Vagina (tissue), 2 donors: ENCODE data around the gene DCDC2.

Experiments used
- POLR2A ChIP-seq, 2 donors: fragments of 450-650 bp; IDR thresholded peaks; one replicate each; pipeline ENCODE4 v1.6.1; 2017; ENCODE audit warnings: antibody characterized with exemption in 2 of 2, mild to moderate bottlenecking in 2 of 2, moderate library complexity in 2 of 2
- TF ChIP-seq, protein P1 (sequence below), 3 experiments: fragments of 450-650 bp in 2 of 3; fragments of 200-600 bp in 1 of 3; sonication (generic) in 1 of 3; IDR thresholded peaks; one replicate each; pipeline ENCODE4 v1.5.1; 2017 to 2019; ENCODE audit warnings: antibody characterized with exemption in 3 of 3, mild to moderate bottlenecking in 2 of 3, moderate library complexity in 2 of 3

DNA sequence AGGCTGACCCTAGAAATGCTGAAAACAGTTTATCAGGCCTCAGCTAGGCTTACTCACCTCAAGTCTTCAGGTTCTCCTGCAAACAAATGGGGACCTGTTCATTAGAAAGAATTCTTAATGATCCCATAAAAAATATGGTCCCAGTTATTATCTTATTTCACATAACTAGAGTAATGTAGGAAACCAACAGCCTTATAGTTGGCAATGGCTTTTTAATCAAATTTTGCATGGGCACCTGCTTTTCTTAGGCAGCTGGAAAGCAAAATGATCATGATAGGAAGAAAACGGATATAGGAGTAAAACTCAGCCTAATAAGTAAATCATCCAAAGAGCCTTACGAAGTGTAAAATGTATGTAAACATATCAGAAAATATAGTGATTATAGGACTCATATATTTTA lies 230.5 kb downstream of the DCDC2 start:
- TF ChIP-seq, protein P1, sequence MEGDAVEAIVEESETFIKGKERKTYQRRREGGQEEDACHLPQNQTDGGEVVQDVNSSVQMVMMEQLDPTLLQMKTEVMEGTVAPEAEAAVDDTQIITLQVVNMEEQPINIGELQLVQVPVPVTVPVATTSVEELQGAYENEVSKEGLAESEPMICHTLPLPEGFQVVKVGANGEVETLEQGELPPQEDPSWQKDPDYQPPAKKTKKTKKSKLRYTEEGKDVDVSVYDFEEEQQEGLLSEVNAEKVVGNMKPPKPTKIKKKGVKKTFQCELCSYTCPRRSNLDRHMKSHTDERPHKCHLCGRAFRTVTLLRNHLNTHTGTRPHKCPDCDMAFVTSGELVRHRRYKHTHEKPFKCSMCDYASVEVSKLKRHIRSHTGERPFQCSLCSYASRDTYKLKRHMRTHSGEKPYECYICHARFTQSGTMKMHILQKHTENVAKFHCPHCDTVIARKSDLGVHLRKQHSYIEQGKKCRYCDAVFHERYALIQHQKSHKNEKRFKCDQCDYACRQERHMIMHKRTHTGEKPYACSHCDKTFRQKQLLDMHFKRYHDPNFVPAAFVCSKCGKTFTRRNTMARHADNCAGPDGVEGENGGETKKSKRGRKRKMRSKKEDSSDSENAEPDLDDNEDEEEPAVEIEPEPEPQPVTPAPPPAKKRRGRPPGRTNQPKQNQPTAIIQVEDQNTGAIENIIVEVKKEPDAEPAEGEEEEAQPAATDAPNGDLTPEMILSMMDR (IDR thresholded peaks at IDR 0.05) = no peak
- no peak for TF ChIP-seq POLR2A (IDR thresholded peaks at IDR 0.05)
